ENCODE data around the gene SLFN12L. TPM values are rescaled to one million over a fixed set of nuclear protein-coding genes. Genes with fewer than 3 reads are reported as not detected.

The SLFN12L gene
- total RNA-seq, 2 donors from 2014 or later: not detected

DNA sequence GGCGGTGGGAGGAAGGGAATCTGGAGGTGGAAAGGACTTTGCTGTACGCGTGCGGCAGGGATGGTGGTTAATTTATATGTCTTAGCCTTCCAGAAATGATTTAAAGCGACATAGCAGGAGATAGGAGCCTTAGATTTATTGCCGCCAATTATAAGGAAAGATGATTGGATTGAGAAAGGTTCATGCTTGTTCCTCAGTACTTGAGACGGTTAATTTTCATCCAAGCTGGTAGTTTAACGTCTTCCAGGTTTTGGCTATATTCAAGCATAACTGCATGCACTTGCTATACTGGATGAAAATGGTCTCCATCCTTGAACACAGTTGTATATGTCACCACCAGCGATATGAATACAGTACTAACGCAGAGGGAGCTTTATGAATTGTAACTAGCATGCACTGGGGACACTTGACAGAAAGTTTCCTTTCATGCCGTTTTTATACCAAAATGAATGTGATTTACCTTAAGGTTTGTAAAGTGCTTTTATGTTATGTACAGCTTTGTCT is 41.5 kb upstream of the SLFN12L start:
- Mint-ChIP-seq H3K36me3 (ENCODE audit: low read depth) (no peaks in the 10 kb centered on the region), H3K4me3 (peak overlapping the region; percentile 94), H3K4me1 (peaks cover 7% of the 10 kb centered on the region), H3K9me3 (no peaks in the 10 kb centered on the region), H3K27ac (peak overlapping the region; percentile 96), H3K27me3 (ENCODE audit: insufficient read depth) (peaks cover 15% of the 10 kb centered on the region)
- Histone ChIP-seq H3K9ac (ENCODE audit: extremely low read depth, low read length, poor library complexity, severe bottlenecking) (peak overlapping the region; percentile 76), H3K36me3 (ENCODE audit: control insufficient read depth, insufficient read depth, low read length) (peaks cover 22% of the 10 kb centered on the region), H3K4me3 (ENCODE audit: low read length) (peak overlapping the region; percentile 94), H3K27me3 (ENCODE audit: control insufficient read depth, insufficient read depth, low read length, poor library complexity, severe bottlenecking) (peaks cover 10% of the 10 kb centered on the region), H3K27ac (ENCODE audit: low read depth, low read length) (peak overlapping the region; percentile 42), H3K4me1 (ENCODE audit: control insufficient read depth, insufficient read depth, low read length) (no peaks in the 10 kb centered on the region), H3K9me3 (ENCODE audit: control insufficient read depth, low read length) (no peaks in the 10 kb centered on the region)
- no peak for TF ChIP-seq CTCF (conservative IDR thresholded peaks at IDR 0.05)
- no peak for DNase-seq
- 10 to 11% methylated on average over 8 to 11 of the region's 11 CpGs for WGBS, 2 experiments (ENCODE audit: insufficient coverage in 1 of 2, insufficient read length in 1 of 2)

DNA sequence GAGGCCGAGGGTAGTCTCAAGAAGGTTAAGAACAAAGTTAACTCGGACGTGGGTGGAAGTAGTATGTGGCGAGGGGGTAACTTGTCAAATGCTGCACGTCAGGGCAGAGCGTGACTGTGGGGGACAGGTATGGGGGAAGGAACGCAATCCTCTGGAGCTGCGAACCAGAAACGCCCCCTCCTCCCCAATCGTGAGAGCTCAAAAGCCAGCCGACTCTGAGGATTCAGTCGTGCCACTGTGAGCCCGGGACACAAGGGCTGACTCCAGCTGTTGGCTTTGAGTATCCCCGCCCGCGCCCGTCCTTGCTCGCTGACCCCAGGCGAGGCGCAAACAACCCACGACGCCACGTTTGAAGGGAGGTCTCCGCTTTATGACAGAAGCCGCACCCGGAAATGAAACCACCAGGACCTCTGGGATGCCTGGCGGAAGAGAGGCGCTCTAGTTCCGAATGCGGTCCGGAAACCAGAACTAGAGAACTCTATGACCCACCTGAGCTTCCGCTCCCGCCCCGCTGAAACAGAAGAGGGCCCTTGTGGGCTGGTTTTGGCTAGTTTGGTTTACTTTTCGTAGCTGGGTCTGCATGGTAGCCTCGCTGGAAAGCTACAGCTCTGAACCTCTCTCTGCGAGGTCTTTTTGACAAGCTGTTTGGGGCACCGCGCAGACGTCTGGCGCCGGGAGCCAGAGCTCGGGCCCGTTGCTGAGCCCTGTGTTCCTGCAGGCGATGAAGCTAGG is 40.9 kb upstream of the SLFN12L start, which contains the start of gene PEX12:
Gene PEX12 (minus strand): TSS at position 375 of the 732 bp plus-strand sequence. CDS start 550 bp downstream, outside the sequence.
- H3K27me3 ChIP-seq (ENCODE audit: control insufficient read depth, insufficient read depth, low read length, poor library complexity, severe bottlenecking): peaks cover 3% of the 10 kb centered on the region
- H3K27ac ChIP-seq (ENCODE audit: low read depth, low read length): peak within 1 kb of the TSS; percentile 42
- H3K27ac Mint-ChIP-seq: peak within 1 kb of the TSS; percentile 96
- H3K9me3 ChIP-seq (ENCODE audit: control insufficient read depth, low read length): no peaks in the 10 kb centered on the region
- peak within 1 kb of the TSS; percentile 76 for H3K9ac ChIP-seq (ENCODE audit: extremely low read depth, low read length, poor library complexity, severe bottlenecking)
- peaks cover 28% of the 10 kb centered on the region for H3K36me3 ChIP-seq (ENCODE audit: control insufficient read depth, insufficient read depth, low read length)
- TF ChIP-seq CTCF (conservative IDR thresholded peaks at IDR 0.05): no peak
- H3K36me3 Mint-ChIP-seq (ENCODE audit: low read depth): no peaks in the 10 kb centered on the region
- H3K4me3 ChIP-seq (ENCODE audit: low read length): peak within 1 kb of the TSS; percentile 94
- H3K4me3 Mint-ChIP-seq: peak within 1 kb of the TSS; percentile 94
- 0 to 1% methylated on average over 16 to 45 of the region's 45 CpGs for WGBS, 2 experiments (ENCODE audit: insufficient coverage in 1 of 2, insufficient read length in 1 of 2)
- H3K4me1 Mint-ChIP-seq: peaks cover 7% of the 10 kb centered on the region
- H3K27me3 Mint-ChIP-seq (ENCODE audit: insufficient read depth): peaks cover 10% of the 10 kb centered on the region
- H3K4me1 ChIP-seq (ENCODE audit: control insufficient read depth, insufficient read depth, low read length): no peaks in the 10 kb centered on the region
- H3K9me3 Mint-ChIP-seq: no peaks in the 10 kb centered on the region
- peak; percentile 95 for DNase-seq

DNA sequence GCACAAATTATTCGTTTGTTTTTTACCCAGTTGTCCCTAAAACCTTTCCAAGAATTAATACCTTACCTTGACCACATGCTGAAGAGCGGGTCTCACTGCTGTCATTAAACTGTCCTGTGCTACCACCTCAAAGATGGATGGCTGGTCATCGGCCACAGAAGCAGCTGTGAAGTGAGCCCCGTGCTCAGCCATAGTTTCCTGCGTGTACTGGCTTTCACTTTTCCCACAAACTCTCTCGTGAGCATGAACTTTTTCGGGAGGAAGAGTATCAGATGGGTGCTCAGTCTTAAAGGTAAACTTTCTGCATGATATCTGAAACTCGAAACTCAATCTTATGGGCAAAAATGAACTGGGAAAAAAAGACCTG is 40.3 kb upstream of the SLFN12L start:
- Histone ChIP-seq H3K9ac (ENCODE audit: extremely low read depth, low read length, poor library complexity, severe bottlenecking) (peak overlapping the region; percentile 76), H3K4me1 (ENCODE audit: control insufficient read depth, insufficient read depth, low read length) (no peaks in the 10 kb centered on the region), H3K27ac (ENCODE audit: low read depth, low read length) (no peak overlapping the region), H3K4me3 (ENCODE audit: low read length) (peak overlapping the region; percentile 94), H3K9me3 (ENCODE audit: control insufficient read depth, low read length) (no peaks in the 10 kb centered on the region), H3K27me3 (ENCODE audit: control insufficient read depth, insufficient read depth, low read length, poor library complexity, severe bottlenecking) (no peaks in the 10 kb centered on the region), H3K36me3 (ENCODE audit: control insufficient read depth, insufficient read depth, low read length) (peaks cover 30% of the 10 kb centered on the region)
- Mint-ChIP-seq H3K9me3 (no peaks in the 10 kb centered on the region), H3K36me3 (ENCODE audit: low read depth) (no peaks in the 10 kb centered on the region), H3K27ac (peak overlapping the region; percentile 96), H3K4me3 (peak overlapping the region; percentile 94), H3K27me3 (ENCODE audit: insufficient read depth) (peaks cover 6% of the 10 kb centered on the region), H3K4me1 (peaks cover 7% of the 10 kb centered on the region)
- 20 to 23% methylated on average over 8 of the region's 8 CpGs for WGBS, 2 experiments (ENCODE audit: insufficient coverage in 1 of 2, insufficient read length in 1 of 2)
- DNase-seq: no peak
- no peak for TF ChIP-seq CTCF (conservative IDR thresholded peaks at IDR 0.05)
